ENCODE results near the gene KRT222. TPM values are rescaled to one million over a fixed set of nuclear protein-coding genes. Genes with fewer than 3 reads are reported as not detected.

KRT222 gene
- polyA plus RNA-seq, 1 donor (not counting 4 experiments of a cell fraction or from before 2014, with no cell fraction given): 0.76 TPM

- H3K27ac ChIP-seq (ENCODE audit: control insufficient read depth, insufficient read depth, low read length): no peak overlapping the region
- no peak overlapping the region for H2AFZ ChIP-seq (ENCODE audit: control insufficient read depth, low read length)
- H3K36me3 ChIP-seq (ENCODE audit: control insufficient read depth in 2 of 2, extremely low read depth in 1 of 2, insufficient read depth in 2 of 2, low read length in 2 of 2): no peaks in the 10 kb centered on the region
- dilution Hi-C loops (cut with MboI; ENCODE audit: extremely low pct_ligation_motif_present, low sequenced_read_pairs): no loop called here
- H3K79me2 ChIP-seq (ENCODE audit: control insufficient read depth, insufficient read depth, low read length): peaks cover 15% of the 10 kb centered on the region
- peaks cover 12% of the 10 kb centered on the region for H3K4me1 ChIP-seq (ENCODE audit: control insufficient read depth, extremely low read depth, insufficient read depth, low read length)
- H3K4me2 ChIP-seq (ENCODE audit: control insufficient read depth, extremely low read depth, insufficient read depth, low read depth, low read length): no peak overlapping the region
- TF ChIP-seq EZH2 (IDR thresholded peaks at IDR 0.05; ENCODE audit: low read length): no peak
- no peak for TF ChIP-seq CTCF (optimal IDR thresholded peaks at IDR 0.05 in 1 of 3, IDR thresholded peaks at IDR 0.05 in 1 of 3, conservative IDR thresholded peaks at IDR 0.05 in 1 of 3; ENCODE audit: extremely low read depth in 1 of 3, insufficient read depth in 2 of 3, low read length in 3 of 3)
- DNase-seq (ENCODE audit: low read depth, low spot score) (no peak), FAIRE-seq (no peak)
- no peaks in the 10 kb centered on the region for H4K20me1 ChIP-seq (ENCODE audit: control insufficient read depth, extremely low read depth, insufficient read depth, low read length)
- no peak overlapping the region for H3K4me3 ChIP-seq (ENCODE audit: control insufficient read depth in 2 of 3, extremely low read depth in 1 of 3, insufficient read depth in 2 of 3, low read depth in 1 of 3, low read length in 3 of 3)
- H3K9ac ChIP-seq (ENCODE audit: control insufficient read depth, extremely low read depth, insufficient read depth, low read length): no peak overlapping the region
- no peaks in the 10 kb centered on the region for H3K9me1 ChIP-seq (ENCODE audit: control insufficient read depth, extremely low read depth, insufficient read depth, low read length)
- no peaks in the 10 kb centered on the region for H3K9me3 ChIP-seq (ENCODE audit: control insufficient read depth, low read depth, low read length)
- no peaks in the 10 kb centered on the region for H3K27me3 ChIP-seq (ENCODE audit: control insufficient read depth, extremely low read depth, insufficient read depth, low read length)
Measured at GRCh38 chr17:40651939-40652338, 13.0 kb downstream of the KRT222 start.

GRCh38 chr17:40648384-40648968, 16.5 kb downstream of the KRT222 start:
- Histone ChIP-seq H3K27me3 (ENCODE audit: control insufficient read depth, extremely low read depth, insufficient read depth, low read length) (no peaks in the 10 kb centered on the region), H3K36me3 (ENCODE audit: control insufficient read depth in 2 of 2, extremely low read depth in 1 of 2, insufficient read depth in 2 of 2, low read length in 2 of 2) (no peaks in the 10 kb centered on the region), H2AFZ (ENCODE audit: control insufficient read depth, low read length) (peak overlapping the region; percentile 96), H3K4me1 (ENCODE audit: control insufficient read depth, extremely low read depth, insufficient read depth, low read length) (peaks cover 16% of the 10 kb centered on the region), H3K4me2 (ENCODE audit: control insufficient read depth, extremely low read depth, insufficient read depth, low read depth, low read length) (peak overlapping the region; percentile 100), H3K27ac (ENCODE audit: control insufficient read depth, insufficient read depth, low read length) (peak overlapping the region; percentile 88), H3K9me3 (ENCODE audit: control insufficient read depth, low read depth, low read length) (no peaks in the 10 kb centered on the region), H3K9ac (ENCODE audit: control insufficient read depth, extremely low read depth, insufficient read depth, low read length) (peak overlapping the region; percentile 98), H3K9me1 (ENCODE audit: control insufficient read depth, extremely low read depth, insufficient read depth, low read length) (no peaks in the 10 kb centered on the region), H4K20me1 (ENCODE audit: control insufficient read depth, extremely low read depth, insufficient read depth, low read length) (no peaks in the 10 kb centered on the region), H3K4me3 (ENCODE audit: control insufficient read depth in 2 of 3, extremely low read depth in 1 of 3, insufficient read depth in 2 of 3, low read depth in 1 of 3, low read length in 3 of 3) (peak overlapping the region; percentile 75 to 95 (median 91)), H3K79me2 (ENCODE audit: control insufficient read depth, insufficient read depth, low read length) (peaks cover 36% of the 10 kb centered on the region)
- dilution Hi-C loops (cut with MboI; ENCODE audit: extremely low pct_ligation_motif_present, low sequenced_read_pairs): no loop called here
- TF ChIP-seq CTCF (optimal IDR thresholded peaks at IDR 0.05 in 1 of 3, IDR thresholded peaks at IDR 0.05 in 1 of 3, conservative IDR thresholded peaks at IDR 0.05 in 1 of 3; ENCODE audit: extremely low read depth in 1 of 3, insufficient read depth in 2 of 3, low read length in 3 of 3): no peak
- TF ChIP-seq EZH2 (IDR thresholded peaks at IDR 0.05; ENCODE audit: low read length): no peak
- peak; percentile 32 for FAIRE-seq
- DNase-seq (ENCODE audit: low read depth, low spot score): no peak
